HEK293 (cell line): Measurements from ENCODE around the gene SPACA9.

Source experiments
- CTCF ChIA-PET: fragments of 350-600 bp; formaldehyde crosslinking; extraction: SDS; loops from one replicate; lab custom pipeline; 2021; ENCODE audit warnings: antibody characterized with exemption; lab: Yijun Ruan, JAX
- POLR2A ChIA-PET: fragments of 300-600 bp; formaldehyde crosslinking; extraction: SDS; loops from one replicate; lab custom pipeline; 2020; ENCODE audit warnings: antibody characterized with exemption, inconsistent platforms; lab: Yijun Ruan, JAX
- H3K27ac ChIP-seq: fragments of 200-500 bp; sonication (Bioruptor generic); 2 replicates; pipeline ENCODE4 v1.5.1; 2014; ENCODE audit warnings: low read depth, low read length, control low read depth, inconsistent platforms; ENCODE audit errors: extremely low read depth
- H3K36me3 ChIP-seq, 2 experiments: fragments of 200-500 bp in 1 of 2; sonication (Bioruptor generic) in 1 of 2; 1 replicate in 1 of 2; 2 replicates in 1 of 2; pipeline ENCODE4 v1.5.1; 2014 to 2017; ENCODE audit warnings: inconsistent platforms in 2 of 2, low read length in 2 of 2; ENCODE audit not compliant: control insufficient read depth in 2 of 2, insufficient read depth in 1 of 2
- H3K4me1 ChIP-seq: fragments of 200-500 bp; sonication (Bioruptor generic); 2 replicates; pipeline ENCODE4 v1.5.1; 2014; ENCODE audit warnings: mild to moderate bottlenecking, low read length, inconsistent platforms; ENCODE audit not compliant: control insufficient read depth, insufficient read depth
- H3K4me3 ChIP-seq: 2 replicates; pipeline ENCODE4 v1.5.1; 2011; ENCODE audit warnings: low read depth, mild to moderate bottlenecking, control low read depth, low read length, moderate library complexity
- H3K9me3 ChIP-seq: fragments of 200-500 bp; sonication (Bioruptor generic); 2 replicates; pipeline ENCODE4 v1.5.1; 2014; ENCODE audit warnings: low read depth, low read length, inconsistent platforms; ENCODE audit not compliant: control insufficient read depth, insufficient read depth
- ATF2 ChIP-seq: fragments of 450-650 bp; formaldehyde crosslinking; IDR thresholded peaks from 2 replicates; pipeline ENCODE4 v1.5.1; 2016; ENCODE audit warnings: missing biosample characterization, missing genetic modification characterization, low read depth
- GLI4 ChIP-seq: fragments of 450-650 bp; formaldehyde crosslinking; IDR thresholded peaks from 2 replicates; pipeline ENCODE4 v1.5.1; 2016; ENCODE audit warnings: missing biosample characterization, missing genetic modification characterization
- KLF1 ChIP-seq: fragments of 450-650 bp; formaldehyde crosslinking; IDR thresholded peaks from 2 replicates; pipeline ENCODE4 v1.5.1; 2016; ENCODE audit warnings: missing biosample characterization, missing genetic modification characterization
- ZBTB44 ChIP-seq: fragments of 450-650 bp; IDR thresholded peaks from 2 replicates; pipeline ENCODE4 v1.5.1; 2018; ENCODE audit warnings: missing biosample characterization, mild to moderate bottlenecking, missing genetic modification characterization
- ZBTB48 ChIP-seq: fragments of 450-650 bp; formaldehyde crosslinking; IDR thresholded peaks from 2 replicates; pipeline ENCODE4 v1.5.1; 2016; ENCODE audit warnings: missing biosample characterization, missing genetic modification characterization
- ZEB2 ChIP-seq: fragments of 450-650 bp; formaldehyde crosslinking; IDR thresholded peaks from 2 replicates; pipeline ENCODE4 v1.5.1; 2016; ENCODE audit warnings: missing biosample characterization, missing genetic modification characterization
- ZFP41 ChIP-seq: fragments of 450-650 bp; formaldehyde crosslinking; IDR thresholded peaks from 2 replicates; pipeline ENCODE4 v1.5.1; 2016; ENCODE audit warnings: missing biosample characterization, missing genetic modification characterization, borderline replicate concordance
- ZNF155 ChIP-seq: fragments of 450-650 bp; formaldehyde crosslinking; IDR thresholded peaks from 2 replicates; pipeline ENCODE4 v1.5.1; 2016; ENCODE audit warnings: missing biosample characterization, missing genetic modification characterization
- ZNF157 ChIP-seq: fragments of 450-650 bp; formaldehyde crosslinking; IDR thresholded peaks from 2 replicates; pipeline ENCODE4 v1.5.1; 2016; ENCODE audit warnings: missing biosample characterization, missing genetic modification characterization
- ZNF16 ChIP-seq: fragments of 450-650 bp; formaldehyde crosslinking; IDR thresholded peaks from 2 replicates; pipeline ENCODE4 v1.5.1; 2016; ENCODE audit warnings: low read depth, missing biosample characterization, missing genetic modification characterization
- ZNF214 ChIP-seq: fragments of 450-650 bp; formaldehyde crosslinking; IDR thresholded peaks from 2 replicates; pipeline ENCODE4 v1.5.1; 2017; ENCODE audit warnings: missing biosample characterization, mild to moderate bottlenecking, missing genetic modification characterization, borderline replicate concordance
- ZNF248 ChIP-seq: fragments of 450-650 bp; formaldehyde crosslinking; IDR thresholded peaks from 2 replicates; pipeline ENCODE4 v1.5.1; 2017; ENCODE audit warnings: missing biosample characterization, missing genetic modification characterization
- ZNF580 ChIP-seq: fragments of 450-650 bp; formaldehyde crosslinking; IDR thresholded peaks from 2 replicates; pipeline ENCODE4 v1.5.1; 2016; ENCODE audit warnings: missing biosample characterization, missing genetic modification characterization
- ZNF610 ChIP-seq: fragments of 450-650 bp; formaldehyde crosslinking; IDR thresholded peaks from 2 replicates; pipeline ENCODE4 v1.5.1; 2016; ENCODE audit warnings: missing biosample characterization, missing genetic modification characterization, borderline replicate concordance
- ZNF704 ChIP-seq: fragments of 450-650 bp; formaldehyde crosslinking; IDR thresholded peaks from 2 replicates; pipeline ENCODE4 v1.5.1; 2016; ENCODE audit warnings: missing biosample characterization, missing genetic modification characterization
- ZNF76 ChIP-seq: fragments of 450-650 bp; formaldehyde crosslinking; IDR thresholded peaks from 2 replicates; pipeline ENCODE4; 2016; ENCODE audit warnings: low read depth, missing biosample characterization, missing genetic modification characterization, borderline replicate concordance
- ZSCAN16 ChIP-seq: fragments of 450-650 bp; formaldehyde crosslinking; IDR thresholded peaks from 2 replicates; pipeline ENCODE4 v1.5.1; 2016; ENCODE audit warnings: missing biosample characterization, missing genetic modification characterization
- ZSCAN30 ChIP-seq: fragments of 450-650 bp; IDR thresholded peaks from 2 replicates; pipeline ENCODE4 v1.5.1; 2018; ENCODE audit warnings: missing biosample characterization, mild to moderate bottlenecking, missing genetic modification characterization, moderate library complexity
- ZXDB ChIP-seq: fragments of 450-650 bp; formaldehyde crosslinking; IDR thresholded peaks from 2 replicates; pipeline ENCODE4 v1.5.1; 2016; ENCODE audit warnings: missing biosample characterization, missing genetic modification characterization
- TF ChIP-seq, protein P1 (sequence below): fragments of 450-650 bp; formaldehyde crosslinking; IDR thresholded peaks from 2 replicates; pipeline ENCODE4 v1.5.1; 2016; ENCODE audit warnings: missing biosample characterization, missing genetic modification characterization

SPACA9 gene

GRCh38 chr9:132931178-132931735, 52.6 kb downstream of the SPACA9 start:
- no peaks in the 10 kb centered on the region for H3K9me3 ChIP-seq
- TF ChIP-seq ZXDB (tag by site-specific recombination) (no peak), KLF1 (tag by site-specific recombination) (no peak), ZNF248 (tag by site-specific recombination) (no peak), ZNF214 (tag by site-specific recombination) (no peak), ZBTB44 (tag by site-specific recombination) (no peak), ZNF610 (tag by site-specific recombination) (no peak), ZNF76 (tag by site-specific recombination) (no peak), ZNF155 (tag by site-specific recombination) (no peak), ATF2 (tag by site-specific recombination) (no peak), ZBTB48 (tag by site-specific recombination) (no peak), ZSCAN16 (tag by site-specific recombination) (no peak), ZNF704 (tag by site-specific recombination) (no peak), ZFP41 (tag by site-specific recombination) (no peak), ZNF157 (tag by site-specific recombination) (no peak), ZNF580 (tag by site-specific recombination) (no peak), ZSCAN30 (tag by site-specific recombination) (no peak), ZNF16 (tag by site-specific recombination) (no peak), ZEB2 (tag by site-specific recombination) (no peak), GLI4 (tag by site-specific recombination) (no peak)
- TF ChIP-seq, protein P1, sequence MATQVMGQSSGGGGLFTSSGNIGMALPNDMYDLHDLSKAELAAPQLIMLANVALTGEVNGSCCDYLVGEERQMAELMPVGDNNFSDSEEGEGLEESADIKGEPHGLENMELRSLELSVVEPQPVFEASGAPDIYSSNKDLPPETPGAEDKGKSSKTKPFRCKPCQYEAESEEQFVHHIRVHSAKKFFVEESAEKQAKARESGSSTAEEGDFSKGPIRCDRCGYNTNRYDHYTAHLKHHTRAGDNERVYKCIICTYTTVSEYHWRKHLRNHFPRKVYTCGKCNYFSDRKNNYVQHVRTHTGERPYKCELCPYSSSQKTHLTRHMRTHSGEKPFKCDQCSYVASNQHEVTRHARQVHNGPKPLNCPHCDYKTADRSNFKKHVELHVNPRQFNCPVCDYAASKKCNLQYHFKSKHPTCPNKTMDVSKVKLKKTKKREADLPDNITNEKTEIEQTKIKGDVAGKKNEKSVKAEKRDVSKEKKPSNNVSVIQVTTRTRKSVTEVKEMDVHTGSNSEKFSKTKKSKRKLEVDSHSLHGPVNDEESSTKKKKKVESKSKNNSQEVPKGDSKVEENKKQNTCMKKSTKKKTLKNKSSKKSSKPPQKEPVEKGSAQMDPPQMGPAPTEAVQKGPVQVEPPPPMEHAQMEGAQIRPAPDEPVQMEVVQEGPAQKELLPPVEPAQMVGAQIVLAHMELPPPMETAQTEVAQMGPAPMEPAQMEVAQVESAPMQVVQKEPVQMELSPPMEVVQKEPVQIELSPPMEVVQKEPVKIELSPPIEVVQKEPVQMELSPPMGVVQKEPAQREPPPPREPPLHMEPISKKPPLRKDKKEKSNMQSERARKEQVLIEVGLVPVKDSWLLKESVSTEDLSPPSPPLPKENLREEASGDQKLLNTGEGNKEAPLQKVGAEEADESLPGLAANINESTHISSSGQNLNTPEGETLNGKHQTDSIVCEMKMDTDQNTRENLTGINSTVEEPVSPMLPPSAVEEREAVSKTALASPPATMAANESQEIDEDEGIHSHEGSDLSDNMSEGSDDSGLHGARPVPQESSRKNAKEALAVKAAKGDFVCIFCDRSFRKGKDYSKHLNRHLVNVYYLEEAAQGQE: no peak
- CTCF ChIA-PET: interaction anchor here (1.3 to 5.3 kb wide), 3 partner anchors 12 to 46 kb away, joined by 4 to 27 read pairs (median 14); partner anchors contain the start of gene GFI1B
- H3K4me3 ChIP-seq: no peak overlapping the region
- POLR2A ChIA-PET: no interaction called here
- H3K27ac ChIP-seq: no peak overlapping the region
- no peaks in the 10 kb centered on the region for H3K4me1 ChIP-seq
- H3K36me3 ChIP-seq: peaks cover 0 to 62% of the 10 kb centered on the region in 2 experiments
